ENCODE data around the gene LRP1B.

The LRP1B gene

GRCh38 chr2:141103216-141103615, 1027.6 kb downstream of the LRP1B start:
- Histone ChIP-seq H3K4me1 (ENCODE audit: insufficient read depth, low read length, poor library complexity, severe bottlenecking) (no peaks in the 10 kb centered on the region), H4K20me1 (ENCODE audit: insufficient read depth, low read length, poor library complexity, severe bottlenecking) (no peaks in the 10 kb centered on the region), H3K79me2 (ENCODE audit: insufficient read depth, low read length) (no peaks in the 10 kb centered on the region), H3K4me3 (ENCODE audit: low read length, poor library complexity, severe bottlenecking) (no peak overlapping the region), H2AFZ (ENCODE audit: low read length) (no peak overlapping the region), H3K9me3 (ENCODE audit: insufficient read depth, low read depth, low read length) (no peaks in the 10 kb centered on the region), H3K9me2 (replicated peaks; ENCODE audit: low read depth, low read length) (no peaks in the 10 kb centered on the region), H3K36me3 (ENCODE audit: insufficient read depth, low read length) (no peaks in the 10 kb centered on the region), H3K27me3 (ENCODE audit: insufficient read depth, low read length, poor library complexity, severe bottlenecking) (no peaks in the 10 kb centered on the region), H3K4me2 (ENCODE audit: low read depth, low read length, poor library complexity, severe bottlenecking) (no peak overlapping the region), H3F3A (ENCODE audit: low read depth) (no peaks in the 10 kb centered on the region), H3K9ac (ENCODE audit: low read depth, low read length, poor library complexity, severe bottlenecking) (no peak overlapping the region)
- TF ChIP-seq EZH2phosphoT487 (IDR thresholded peaks at IDR 0.05; ENCODE audit: borderline replicate concordance) (no peak), CTCF (conservative IDR thresholded peaks at IDR 0.05; ENCODE audit: low read length) (no peak)

GRCh38 chr2:141079231-141079630, 1051.6 kb downstream of the LRP1B start:
- no peaks in the 10 kb centered on the region for H3K4me1 ChIP-seq (ENCODE audit: insufficient read depth, low read length, poor library complexity, severe bottlenecking)
- H3K27me3 ChIP-seq (ENCODE audit: insufficient read depth, low read length, poor library complexity, severe bottlenecking): no peaks in the 10 kb centered on the region
- H3K9me3 ChIP-seq (ENCODE audit: insufficient read depth, low read depth, low read length): no peaks in the 10 kb centered on the region
- TF ChIP-seq CTCF (conservative IDR thresholded peaks at IDR 0.05; ENCODE audit: low read length) (no peak), EZH2phosphoT487 (IDR thresholded peaks at IDR 0.05; ENCODE audit: borderline replicate concordance) (no peak)
- H4K20me1 ChIP-seq (ENCODE audit: insufficient read depth, low read length, poor library complexity, severe bottlenecking): no peaks in the 10 kb centered on the region
- H3K9me2 ChIP-seq (replicated peaks; ENCODE audit: low read depth, low read length): no peaks in the 10 kb centered on the region
- H3K9ac ChIP-seq (ENCODE audit: low read depth, low read length, poor library complexity, severe bottlenecking): no peak overlapping the region
- H3K36me3 ChIP-seq (ENCODE audit: insufficient read depth, low read length): no peaks in the 10 kb centered on the region
- no peaks in the 10 kb centered on the region for H3F3A ChIP-seq (ENCODE audit: low read depth)
- H3K4me3 ChIP-seq (ENCODE audit: low read length, poor library complexity, severe bottlenecking): no peak overlapping the region
- no peaks in the 10 kb centered on the region for H3K79me2 ChIP-seq (ENCODE audit: insufficient read depth, low read length)
- H3K4me2 ChIP-seq (ENCODE audit: low read depth, low read length, poor library complexity, severe bottlenecking): no peak overlapping the region
- no peak overlapping the region for H2AFZ ChIP-seq (ENCODE audit: low read length)

- Histone ChIP-seq H3F3A (ENCODE audit: low read depth) (no peaks in the 10 kb centered on the region), H4K20me1 (ENCODE audit: insufficient read depth, low read length, poor library complexity, severe bottlenecking) (no peaks in the 10 kb centered on the region), H3K79me2 (ENCODE audit: insufficient read depth, low read length) (no peaks in the 10 kb centered on the region), H3K9me2 (replicated peaks; ENCODE audit: low read depth, low read length) (no peaks in the 10 kb centered on the region), H3K9me3 (ENCODE audit: insufficient read depth, low read depth, low read length) (no peaks in the 10 kb centered on the region), H3K4me2 (ENCODE audit: low read depth, low read length, poor library complexity, severe bottlenecking) (no peak overlapping the region), H3K36me3 (ENCODE audit: insufficient read depth, low read length) (no peaks in the 10 kb centered on the region), H3K4me3 (ENCODE audit: low read length, poor library complexity, severe bottlenecking) (no peak overlapping the region), H3K4me1 (ENCODE audit: insufficient read depth, low read length, poor library complexity, severe bottlenecking) (no peaks in the 10 kb centered on the region), H2AFZ (ENCODE audit: low read length) (no peak overlapping the region), H3K9ac (ENCODE audit: low read depth, low read length, poor library complexity, severe bottlenecking) (no peak overlapping the region), H3K27me3 (ENCODE audit: insufficient read depth, low read length, poor library complexity, severe bottlenecking) (no peaks in the 10 kb centered on the region)
- TF ChIP-seq EZH2phosphoT487 (IDR thresholded peaks at IDR 0.05; ENCODE audit: borderline replicate concordance) (no peak), CTCF (conservative IDR thresholded peaks at IDR 0.05; ENCODE audit: low read length) (no peak)
Observed at GRCh38 chr2:141075753-141076152, 1055.1 kb downstream of the LRP1B start.
